NT2/D1 (cell line): ENCODE data around the gene UNC5C.

ENCODE experiments used
- SUZ12 ChIP-seq: IDR thresholded peaks from 2 replicates; pipeline ENCODE4 v1.6.1; 2011; ENCODE audit not compliant: insufficient read length, insufficient read depth; ENCODE audit errors: extremely low read depth
- YY1 ChIP-seq: IDR thresholded peaks from 2 replicates; pipeline ENCODE4 v1.6.1; 2011; ENCODE audit not compliant: insufficient read length, insufficient read depth
- ZNF274 ChIP-seq: IDR thresholded peaks from 2 replicates; pipeline ENCODE4 v1.6.1; 2011; ENCODE audit warnings: mild to moderate bottlenecking, low read depth, low read length

GRCh38 chr4:95231681-95232080 lies 317.1 kb downstream of the UNC5C start:
- TF ChIP-seq SUZ12 = no peak
- TF ChIP-seq ZNF274 = no peak
- TF ChIP-seq YY1 = no peak
